Measurements from ENCODE around the gene ZC3H12D.

- TF ChIP-seq POLR2AphosphoS5 (IDR thresholded peaks at IDR 0.05; ENCODE audit: low read depth, low read length), result no peak
- no peak; the same call in 1 of the 2 replicates for TF ChIP-seq SIN3A (IDR thresholded peaks at IDR 0.05; ENCODE audit: borderline replicate concordance, insufficient read depth, low read length)
- no peak for TF ChIP-seq REST (IDR thresholded peaks at IDR 0.05; ENCODE audit: insufficient read depth in 1 of 2, low read depth in 2 of 2, low read length in 2 of 2)
- TF ChIP-seq FOXP2 (optimal IDR thresholded peaks at IDR 0.05; ENCODE audit: borderline replicate concordance, extremely low read depth, extremely low read length, insufficient read depth), result peak; percentile 49
- TF ChIP-seq TAF1 (IDR thresholded peaks at IDR 0.05; ENCODE audit: borderline replicate concordance, insufficient read depth, low read length), result no peak
Measured at GRCh38 chr6:149484733-149485700, at the start of gene ZC3H12D.

Data from PFSK-1 (cell line).